LNCaP clone FGC (cell line): ENCODE data around the gene AEN.

Source experiments
- DNase-seq: peaks from one replicate; pipeline ENCODE4 v3.0.0-alpha.2; 2011; ENCODE audit warnings: low read depth
- H3K4me3 ChIP-seq: 2 replicates; pipeline ENCODE4 v1.5.1; 2011; ENCODE audit warnings: mild to moderate bottlenecking, low read depth, low read length, control low read depth
- TF ChIP-seq, protein P1 (sequence below): IDR thresholded peaks from 2 replicates; pipeline ENCODE4 v1.5.1; 2012; ENCODE audit warnings: mild to moderate bottlenecking; ENCODE audit not compliant: control insufficient read depth, insufficient read depth; ENCODE audit errors: extremely low read depth

AEN gene

DNA sequence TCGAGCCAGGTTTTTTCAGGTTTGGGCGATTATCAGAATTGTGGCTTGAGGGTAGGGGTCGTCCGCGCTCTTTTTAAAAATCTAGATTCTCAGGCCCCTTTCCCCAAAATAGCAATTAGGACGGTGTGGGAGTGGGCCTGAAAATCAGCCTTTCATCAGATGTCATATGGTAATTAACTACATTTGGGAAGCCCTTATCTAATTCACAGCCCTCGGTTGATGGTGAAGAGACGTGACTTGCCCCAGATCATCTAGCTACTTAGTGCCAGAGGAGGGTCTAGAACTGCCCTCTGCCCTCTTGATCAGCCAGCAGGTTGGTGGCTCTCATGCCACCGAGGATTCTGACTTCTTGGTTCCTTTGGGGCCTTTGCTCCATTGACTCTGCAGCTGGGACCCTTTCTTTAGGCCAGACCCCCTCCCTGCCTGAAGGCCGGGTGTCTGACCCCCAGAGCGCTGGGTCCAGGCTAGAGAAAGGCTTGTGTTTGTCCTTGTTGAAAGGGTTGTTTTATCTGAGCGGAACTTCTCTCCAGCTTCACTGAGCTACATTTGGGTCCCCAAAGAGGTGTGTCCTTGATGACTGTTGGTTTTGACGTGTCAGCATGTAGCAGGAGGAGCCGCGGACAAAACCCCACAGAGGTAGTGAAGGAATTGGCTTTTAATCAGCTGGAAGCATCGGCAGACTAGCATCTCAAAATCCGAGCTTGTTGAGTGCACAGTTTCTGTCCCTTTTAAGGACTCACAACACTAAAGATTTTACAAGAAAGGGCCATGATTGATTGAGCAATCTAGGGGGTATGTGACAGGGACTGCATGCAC, 857 bp downstream of the AEN start:
- H3K4me3 ChIP-seq: peak overlapping the region; percentile 61
- DNase-seq: no peak
- TF ChIP-seq, protein P1, sequence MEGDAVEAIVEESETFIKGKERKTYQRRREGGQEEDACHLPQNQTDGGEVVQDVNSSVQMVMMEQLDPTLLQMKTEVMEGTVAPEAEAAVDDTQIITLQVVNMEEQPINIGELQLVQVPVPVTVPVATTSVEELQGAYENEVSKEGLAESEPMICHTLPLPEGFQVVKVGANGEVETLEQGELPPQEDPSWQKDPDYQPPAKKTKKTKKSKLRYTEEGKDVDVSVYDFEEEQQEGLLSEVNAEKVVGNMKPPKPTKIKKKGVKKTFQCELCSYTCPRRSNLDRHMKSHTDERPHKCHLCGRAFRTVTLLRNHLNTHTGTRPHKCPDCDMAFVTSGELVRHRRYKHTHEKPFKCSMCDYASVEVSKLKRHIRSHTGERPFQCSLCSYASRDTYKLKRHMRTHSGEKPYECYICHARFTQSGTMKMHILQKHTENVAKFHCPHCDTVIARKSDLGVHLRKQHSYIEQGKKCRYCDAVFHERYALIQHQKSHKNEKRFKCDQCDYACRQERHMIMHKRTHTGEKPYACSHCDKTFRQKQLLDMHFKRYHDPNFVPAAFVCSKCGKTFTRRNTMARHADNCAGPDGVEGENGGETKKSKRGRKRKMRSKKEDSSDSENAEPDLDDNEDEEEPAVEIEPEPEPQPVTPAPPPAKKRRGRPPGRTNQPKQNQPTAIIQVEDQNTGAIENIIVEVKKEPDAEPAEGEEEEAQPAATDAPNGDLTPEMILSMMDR: no peak

DNA sequence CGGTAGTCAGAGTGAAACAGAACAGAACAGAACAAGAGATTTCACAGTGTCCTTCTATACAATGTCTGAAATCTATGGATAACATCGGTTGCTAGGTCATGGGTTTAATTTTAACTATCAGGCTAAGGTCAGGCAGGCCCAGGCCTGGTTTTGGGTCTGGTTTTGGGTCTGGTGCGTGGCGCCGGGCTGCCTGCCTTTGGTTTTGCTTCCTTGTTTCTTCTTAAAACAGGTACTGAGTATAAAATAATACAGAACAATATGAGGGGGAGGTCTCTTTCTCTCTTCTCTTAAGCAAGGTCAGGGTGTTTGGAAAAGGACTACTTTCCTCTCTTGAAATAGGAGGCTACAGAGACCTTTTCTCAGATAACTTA, 1.4 kb downstream of the AEN start:
- TF ChIP-seq, protein P1: no peak
- H3K4me3 ChIP-seq: peak overlapping the region; percentile 61
- no peak for DNase-seq

DNA sequence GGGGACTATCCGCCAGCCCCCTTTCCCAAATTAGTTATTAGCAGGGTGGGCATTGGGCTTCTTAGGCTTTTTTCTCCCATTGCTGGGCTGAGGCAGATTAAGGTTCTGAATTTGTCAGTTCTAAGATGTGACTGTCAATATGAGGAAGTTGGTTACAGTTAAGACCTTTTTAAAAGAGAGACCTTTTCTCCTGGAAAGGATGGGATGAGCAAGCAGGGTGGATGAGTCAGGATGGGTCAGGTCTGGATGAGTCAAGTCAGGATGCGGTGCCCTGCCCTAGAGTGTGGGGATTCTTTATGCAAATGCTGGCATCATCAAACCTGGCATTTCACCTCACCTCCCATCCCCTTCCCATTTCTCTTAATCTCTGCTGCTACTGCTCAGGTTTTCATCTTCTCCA, 1.9 kb downstream of the AEN start:
- TF ChIP-seq, protein P1: no peak
- H3K4me3 ChIP-seq: peak overlapping the region; percentile 61
- no peak for DNase-seq

DNA sequence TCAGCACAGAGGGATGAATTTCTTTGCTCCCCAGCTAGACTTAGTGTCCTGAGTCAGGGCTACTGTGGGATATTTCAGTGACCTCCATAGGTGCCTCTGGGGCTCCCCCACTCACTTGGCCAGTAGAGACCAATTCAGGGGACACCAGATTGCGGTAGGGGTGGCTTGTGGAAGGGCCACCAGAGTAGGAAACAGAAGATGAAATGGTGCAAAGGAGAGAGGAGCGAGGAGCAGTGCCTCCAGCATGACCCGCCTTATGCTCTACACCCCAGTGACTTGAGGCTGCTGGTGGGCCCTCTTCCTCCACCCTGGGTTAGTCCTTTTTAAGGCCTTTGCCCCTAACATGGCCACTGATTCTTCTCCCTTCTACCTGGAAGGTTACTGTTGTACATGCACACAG, 2.5 kb downstream of the AEN start:
- no peak overlapping the region for H3K4me3 ChIP-seq
- DNase-seq: no peak
- TF ChIP-seq, protein P1: no peak

DNA sequence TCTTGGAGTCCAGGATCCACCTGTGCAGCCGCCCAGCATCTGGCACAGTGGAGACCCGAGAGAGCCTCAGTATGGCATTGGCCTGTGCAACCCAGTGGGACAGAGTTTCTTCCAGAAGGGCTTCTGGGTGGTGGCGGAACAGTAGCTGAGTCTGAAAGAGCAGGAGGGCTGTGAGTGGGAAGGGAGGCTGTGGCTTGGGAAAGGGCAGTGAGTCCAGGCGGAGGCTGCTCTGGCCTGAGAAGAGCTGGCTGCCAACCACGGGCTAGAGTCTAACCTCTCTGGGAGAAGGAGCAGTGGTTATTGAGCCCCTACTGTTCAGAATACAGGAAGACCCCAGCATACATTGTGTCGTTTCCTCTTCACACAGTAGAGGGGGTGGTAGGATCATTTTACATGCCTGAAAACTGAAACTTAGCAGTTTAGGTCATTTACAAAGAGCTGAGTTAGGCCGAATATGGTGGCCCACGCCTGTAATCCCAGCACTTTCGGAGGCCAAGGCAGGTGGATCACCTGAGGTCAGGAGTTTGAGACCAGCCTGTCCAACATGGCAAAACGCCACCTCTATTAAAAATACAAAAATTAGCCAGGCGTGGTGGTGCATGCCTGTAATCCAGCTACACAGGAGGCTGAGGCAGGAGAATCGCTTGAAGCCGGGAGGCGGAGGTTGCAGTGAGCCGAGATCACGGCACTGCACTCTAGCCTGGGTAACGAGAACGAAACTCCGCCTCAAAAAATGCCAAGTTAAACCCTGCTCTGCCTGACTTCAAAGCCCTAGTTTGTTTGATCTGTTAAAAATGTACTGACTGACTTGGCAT, 3.2 kb downstream of the AEN start:
- TF ChIP-seq, protein P1: no peak
- no peak for DNase-seq
- H3K4me3 ChIP-seq: peak overlapping the region; percentile 6; the same call in 1 of the 2 replicates

DNA sequence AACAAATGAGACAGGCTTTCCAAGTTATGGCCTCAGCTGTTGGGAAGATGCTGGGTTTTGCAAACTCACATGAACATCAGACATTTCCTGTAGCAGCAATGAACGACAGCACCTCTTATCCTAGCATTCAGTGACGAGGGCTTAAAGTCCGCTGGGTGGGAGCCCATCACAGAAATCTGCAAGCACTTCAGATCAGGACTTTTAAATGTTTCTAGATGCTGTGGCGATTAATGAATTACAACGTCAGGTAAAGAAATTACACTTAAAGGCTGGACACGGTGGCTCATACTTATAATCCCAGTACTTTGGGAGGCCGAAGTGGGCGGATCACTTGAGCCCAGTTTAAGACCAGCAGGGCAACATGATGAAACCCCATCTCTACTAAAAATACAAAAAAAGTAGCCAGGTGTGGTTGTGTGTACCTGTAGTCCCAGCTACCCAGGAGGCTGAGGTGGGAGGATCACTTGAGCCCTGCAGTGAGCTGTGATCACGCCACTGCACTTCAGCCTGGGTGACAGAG, 3.9 kb downstream of the AEN start:
- TF ChIP-seq, protein P1: no peak
- peak; percentile 79 for DNase-seq
- peak overlapping the region; percentile 16; the same call in 1 of the 2 replicates for H3K4me3 ChIP-seq
